ENCODE data around the gene CCDC134.

Gene CCDC134

DNA sequence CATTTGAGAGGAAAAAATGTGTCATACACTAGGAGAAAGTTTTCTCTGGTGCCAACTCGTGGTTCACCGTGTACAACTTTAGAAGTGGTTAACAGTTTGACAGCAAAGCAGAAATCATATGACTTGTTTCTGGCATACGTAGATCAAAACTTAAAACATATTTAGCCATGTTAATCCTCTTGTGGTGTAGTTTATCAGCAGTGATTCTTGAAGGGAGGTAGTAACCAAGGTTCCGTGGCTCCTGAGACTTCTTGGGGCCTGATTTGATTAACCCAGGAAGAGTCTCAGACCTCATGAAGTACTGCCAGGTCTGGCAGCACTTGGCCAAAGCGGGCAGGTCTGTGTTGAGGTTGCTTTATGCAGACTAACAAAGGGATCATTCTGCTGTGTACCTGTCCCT, 72.9 kb downstream of the CCDC134 start:
- no peak for TF ChIP-seq CTCF (IDR thresholded peaks at IDR 0.05)

DNA sequence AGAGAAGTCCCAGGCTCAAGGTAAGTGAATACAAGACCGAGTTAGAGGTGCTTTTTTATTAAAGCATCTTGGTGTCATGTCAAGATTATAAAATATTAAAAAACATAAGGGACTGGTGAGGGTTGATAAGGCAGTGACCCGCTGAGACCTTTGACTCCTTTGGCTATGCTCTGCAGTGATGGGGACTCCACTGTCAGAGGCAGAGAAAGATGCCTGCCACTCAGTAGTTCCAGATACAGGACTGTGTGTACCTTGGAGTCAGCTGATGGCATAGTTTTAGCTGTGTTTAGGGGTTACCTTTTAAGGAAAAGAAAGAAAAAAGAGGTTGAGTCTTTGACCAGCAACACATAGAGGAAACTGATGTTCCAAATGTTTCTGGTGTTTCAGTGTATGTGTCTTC, 73.6 kb downstream of the CCDC134 start:
- no peaks in the 10 kb centered on the region for H3K79me2 ChIP-seq
- peaks cover 4% of the 10 kb centered on the region for H3K4me1 ChIP-seq
- no peak for TF ChIP-seq CTCF (IDR thresholded peaks at IDR 0.05)

More for the DNA sequence above, 72.9 kb downstream of the CCDC134 start:
- Histone ChIP-seq H3K4me1 (peaks cover 4% of the 10 kb centered on the region), H3K9ac (no peak overlapping the region), H3K36me3 (ENCODE audit: control insufficient read depth, insufficient read depth, low read length) (no peaks in the 10 kb centered on the region), H3K9me3 (ENCODE audit: control insufficient read depth, low read length) (no peaks in the 10 kb centered on the region), H3K27ac (no peak overlapping the region), H3K4me2 (ENCODE audit: low read length) (no peak overlapping the region), H2AFZ (no peak overlapping the region), H3K79me2 (no peaks in the 10 kb centered on the region), H3K27me3 (ENCODE audit: control insufficient read depth, insufficient read depth, low read length) (no peaks in the 10 kb centered on the region), H3K4me3 (ENCODE audit: low read depth, low read length) (no peak overlapping the region)

GRCh38 chr22:41875531-41876270, 75.2 kb downstream of the CCDC134 start:
- peaks cover 4% of the 10 kb centered on the region for H3K4me1 ChIP-seq
- TF ChIP-seq CTCF (IDR thresholded peaks at IDR 0.05): no peak
- H3K79me2 ChIP-seq: no peaks in the 10 kb centered on the region
- no peaks in the 10 kb centered on the region for H3K9me3 ChIP-seq (ENCODE audit: control insufficient read depth, low read length)
- no peak overlapping the region for H2AFZ ChIP-seq
- no peak overlapping the region for H3K4me3 ChIP-seq (ENCODE audit: low read depth, low read length)
- H3K9ac ChIP-seq: no peak overlapping the region
- no peaks in the 10 kb centered on the region for H3K36me3 ChIP-seq (ENCODE audit: control insufficient read depth, insufficient read depth, low read length)
- no peak overlapping the region for H3K4me2 ChIP-seq (ENCODE audit: low read length)
- no peak overlapping the region for H3K27ac ChIP-seq
- no peaks in the 10 kb centered on the region for H3K27me3 ChIP-seq (ENCODE audit: control insufficient read depth, insufficient read depth, low read length)

More for the DNA sequence above, 73.6 kb downstream of the CCDC134 start:
- Histone ChIP-seq H3K36me3 (ENCODE audit: control insufficient read depth, insufficient read depth, low read length) (no peaks in the 10 kb centered on the region), H3K27ac (no peak overlapping the region), H3K9me3 (ENCODE audit: control insufficient read depth, low read length) (no peaks in the 10 kb centered on the region), H3K9ac (no peak overlapping the region), H3K4me2 (ENCODE audit: low read length) (no peak overlapping the region), H2AFZ (no peak overlapping the region), H3K27me3 (ENCODE audit: control insufficient read depth, insufficient read depth, low read length) (no peaks in the 10 kb centered on the region), H3K4me3 (ENCODE audit: low read depth, low read length) (no peak overlapping the region)
